Measurements from ENCODE around the gene FMNL2. TPM values are rescaled to one million over a fixed set of nuclear protein-coding genes. Genes with fewer than 3 reads are reported as not detected.
A peak's percentile ranks its signal among the peaks of the same experiment; 100 is the strongest.

Gene FMNL2
- total RNA-seq, 4 donors from 2014 or later: 25.2 to 35.0 (median 27.4) TPM

DNA sequence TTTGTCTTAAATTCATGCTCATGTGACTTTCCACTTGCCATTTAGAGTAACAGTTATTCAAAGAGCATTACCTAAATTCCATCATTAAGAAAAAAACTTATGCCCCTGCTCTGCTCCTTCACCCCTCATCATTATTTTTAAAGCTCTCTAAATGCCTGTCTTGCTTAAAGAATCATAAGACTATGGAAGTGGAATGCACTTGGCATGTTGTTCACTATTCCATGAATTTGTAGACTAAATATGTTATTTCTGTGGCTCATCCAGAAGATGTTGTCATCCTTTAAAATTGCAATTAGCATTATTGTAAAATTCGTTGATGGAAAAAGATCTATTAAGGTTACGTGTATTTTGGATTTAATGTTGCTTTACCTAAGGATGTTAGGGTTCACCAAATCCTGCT is 61.8 kb downstream of the FMNL2 start:
- Histone ChIP-seq H3K36me3 (no peaks in the 10 kb centered on the region), H3K27me3 (no peaks in the 10 kb centered on the region), H3K27ac (peak overlapping the region; percentile 59 to 75 (median 66)), H3K9me3 (no peaks in the 10 kb centered on the region), H3K4me3 (peak overlapping the region in 1 of 2 donors; percentile 39), H3K4me1 (peaks cover 4 to 33% (median 4%) of the 10 kb centered on the region in 3 donors)
- WGBS, 2 donors (ENCODE audit: low coverage in 1 of 2): 29 to 49% methylated on average over 2 of the region's 2 CpGs
- ATAC-seq: no peak
- TF ChIP-seq POLR2AphosphoS5 (IDR thresholded peaks at IDR 0.05) (no peak), EP300 (IDR thresholded peaks at IDR 0.05) (no peak), POLR2A (IDR thresholded peaks at IDR 0.05) (no peak)
- TF ChIP-seq, protein P1, sequence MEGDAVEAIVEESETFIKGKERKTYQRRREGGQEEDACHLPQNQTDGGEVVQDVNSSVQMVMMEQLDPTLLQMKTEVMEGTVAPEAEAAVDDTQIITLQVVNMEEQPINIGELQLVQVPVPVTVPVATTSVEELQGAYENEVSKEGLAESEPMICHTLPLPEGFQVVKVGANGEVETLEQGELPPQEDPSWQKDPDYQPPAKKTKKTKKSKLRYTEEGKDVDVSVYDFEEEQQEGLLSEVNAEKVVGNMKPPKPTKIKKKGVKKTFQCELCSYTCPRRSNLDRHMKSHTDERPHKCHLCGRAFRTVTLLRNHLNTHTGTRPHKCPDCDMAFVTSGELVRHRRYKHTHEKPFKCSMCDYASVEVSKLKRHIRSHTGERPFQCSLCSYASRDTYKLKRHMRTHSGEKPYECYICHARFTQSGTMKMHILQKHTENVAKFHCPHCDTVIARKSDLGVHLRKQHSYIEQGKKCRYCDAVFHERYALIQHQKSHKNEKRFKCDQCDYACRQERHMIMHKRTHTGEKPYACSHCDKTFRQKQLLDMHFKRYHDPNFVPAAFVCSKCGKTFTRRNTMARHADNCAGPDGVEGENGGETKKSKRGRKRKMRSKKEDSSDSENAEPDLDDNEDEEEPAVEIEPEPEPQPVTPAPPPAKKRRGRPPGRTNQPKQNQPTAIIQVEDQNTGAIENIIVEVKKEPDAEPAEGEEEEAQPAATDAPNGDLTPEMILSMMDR (IDR thresholded peaks at IDR 0.05): no peak

DNA sequence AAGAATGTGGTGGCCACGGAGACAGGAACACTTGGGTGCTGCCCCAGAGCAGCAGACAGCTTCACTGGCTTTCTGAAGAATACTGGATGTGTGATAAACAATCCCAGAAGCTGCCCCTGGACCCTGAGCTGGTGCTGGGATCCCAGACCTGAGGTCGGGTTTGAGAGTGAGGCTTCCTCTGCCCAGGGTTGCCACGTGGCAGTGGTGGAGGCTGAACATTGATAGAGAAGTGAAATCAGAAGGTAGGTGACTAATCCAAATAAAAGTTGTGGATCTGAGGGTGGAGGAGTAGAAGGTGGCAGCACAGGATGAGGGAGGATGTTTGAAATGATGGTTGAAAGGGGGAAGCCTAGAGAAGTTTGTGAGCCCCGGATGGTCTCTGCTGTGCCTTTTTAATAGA is 64.0 kb downstream of the FMNL2 start:
- peaks cover 4 to 53% (median 7%) of the 10 kb centered on the region in 3 donors for H3K4me1 ChIP-seq
- TF ChIP-seq POLR2AphosphoS5 (IDR thresholded peaks at IDR 0.05) (no peak), EP300 (IDR thresholded peaks at IDR 0.05) (no peak), POLR2A (IDR thresholded peaks at IDR 0.05) (no peak)
- TF ChIP-seq, protein P1 (IDR thresholded peaks at IDR 0.05): no peak
- H3K36me3 ChIP-seq: no peaks in the 10 kb centered on the region
- H3K4me3 ChIP-seq: no peak overlapping the region
- H3K27me3 ChIP-seq: no peaks in the 10 kb centered on the region
- WGBS, 2 donors (ENCODE audit: low coverage in 1 of 2): 86 to 93% methylated on average over 3 to 4 of the region's 4 CpGs
- no peak for ATAC-seq
- H3K9me3 ChIP-seq: no peaks in the 10 kb centered on the region
- no peak overlapping the region for H3K27ac ChIP-seq

DNA sequence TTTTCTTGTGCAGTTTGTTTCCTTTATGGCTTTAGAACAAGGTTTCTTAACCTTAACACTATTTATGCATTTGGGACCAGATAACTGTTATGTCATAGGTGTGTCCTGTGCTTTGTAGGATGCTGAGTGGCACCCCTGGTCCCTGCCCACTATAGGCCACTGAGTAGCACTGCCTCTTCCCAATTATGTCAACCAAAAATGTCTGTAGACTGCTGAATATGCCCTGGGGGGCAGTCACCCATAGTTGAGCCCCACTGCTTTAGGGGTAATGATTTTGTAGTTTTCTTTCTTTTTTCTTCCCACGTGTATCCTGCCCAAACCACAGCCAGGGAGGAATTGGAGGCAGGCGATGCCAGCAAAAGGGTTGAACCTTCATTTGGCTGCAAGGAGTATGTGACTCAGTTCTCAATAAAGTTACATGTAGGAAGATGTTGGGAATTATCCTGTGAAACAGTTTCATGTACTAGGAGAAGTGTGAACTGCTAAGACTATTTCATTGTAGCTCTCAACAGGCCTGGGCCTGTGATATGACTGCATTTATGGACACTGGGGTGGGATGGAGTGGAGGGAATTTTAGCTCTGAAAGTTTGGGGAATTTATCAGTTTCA is 65.7 kb downstream of the FMNL2 start:
- Histone ChIP-seq H3K9me3 (no peaks in the 10 kb centered on the region), H3K4me1 (peaks cover 0 to 50% (median 13%) of the 10 kb centered on the region in 3 donors), H3K4me3 (no peak overlapping the region), H3K27ac (no peak overlapping the region), H3K27me3 (no peaks in the 10 kb centered on the region), H3K36me3 (no peaks in the 10 kb centered on the region)
- 64% methylated on average over 2 of the region's 2 CpGs; no CpG with 5 or more reads in 1 of the 2 donors for WGBS, 2 donors (ENCODE audit: low coverage in 1 of 2)
- ATAC-seq: no peak
- TF ChIP-seq POLR2A (IDR thresholded peaks at IDR 0.05) (no peak), EP300 (IDR thresholded peaks at IDR 0.05) (no peak), POLR2AphosphoS5 (IDR thresholded peaks at IDR 0.05) (no peak)
- TF ChIP-seq, protein P1 (IDR thresholded peaks at IDR 0.05): no peak

DNA sequence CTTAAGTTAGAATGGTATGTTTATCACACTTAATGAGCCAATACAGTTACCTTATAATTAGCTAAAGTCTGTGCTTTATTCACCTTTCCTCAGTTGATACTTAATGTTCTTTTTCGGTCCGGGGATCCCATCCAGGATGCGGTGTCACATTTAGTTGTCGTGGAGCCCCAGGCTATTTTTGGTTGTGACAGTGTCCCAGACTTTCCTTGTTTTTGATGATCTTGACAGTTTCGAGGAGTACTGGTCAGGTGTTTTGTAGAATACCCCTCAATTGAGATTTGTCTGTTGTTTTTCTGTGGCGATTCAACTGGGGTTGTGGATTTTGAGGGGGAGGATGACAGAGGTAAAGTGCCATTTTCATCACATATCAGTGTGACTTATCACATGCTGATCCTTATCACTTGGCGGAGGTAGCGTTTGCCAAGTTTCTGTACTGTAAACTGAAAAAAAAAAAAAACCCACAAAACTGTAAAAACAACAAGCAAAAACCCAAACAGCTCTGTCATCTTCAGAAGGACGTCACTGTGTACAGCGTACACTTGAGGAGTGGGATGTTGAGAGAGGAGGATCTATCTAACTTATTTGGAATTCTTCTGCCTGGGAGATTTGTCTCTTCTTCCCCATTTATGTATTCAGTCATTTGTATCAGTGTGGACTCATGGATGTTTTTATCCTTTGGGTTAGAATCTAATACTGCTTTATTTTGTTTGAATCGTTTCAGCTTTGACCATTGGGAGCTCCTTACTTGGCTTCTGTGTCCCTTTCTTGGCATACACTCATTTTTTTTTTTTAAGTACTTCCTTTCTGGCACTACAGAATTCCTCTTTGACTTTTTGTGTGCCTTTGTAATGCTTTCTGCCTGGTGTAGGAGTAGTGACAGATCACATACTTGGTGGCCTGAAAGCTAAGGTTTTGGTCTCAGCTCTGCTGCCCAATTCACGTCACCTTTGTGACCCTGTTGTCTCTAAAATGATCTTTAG is 68.1 kb downstream of the FMNL2 start:
- TF ChIP-seq POLR2AphosphoS5 (IDR thresholded peaks at IDR 0.05) (no peak), EP300 (IDR thresholded peaks at IDR 0.05) (no peak), POLR2A (IDR thresholded peaks at IDR 0.05) (no peak)
- TF ChIP-seq, protein P1 (IDR thresholded peaks at IDR 0.05): no peak
- no peak for ATAC-seq
- peaks cover 0 to 57% (median 14%) of the 10 kb centered on the region in 3 donors for H3K4me1 ChIP-seq

More for the DNA sequence above, 68.1 kb downstream of the FMNL2 start:
- no peaks in the 10 kb centered on the region for H3K36me3 ChIP-seq
- H3K27ac ChIP-seq: no peak overlapping the region
- WGBS, 2 donors (ENCODE audit: low coverage in 1 of 2): 73 to 85% methylated on average over 6 to 11 of the region's 12 CpGs
- no peaks in the 10 kb centered on the region for H3K9me3 ChIP-seq
- H3K4me3 ChIP-seq: no peak overlapping the region
- no peaks in the 10 kb centered on the region for H3K27me3 ChIP-seq
